Suprapubic skin (tissue), 4 donors: Measurements from ENCODE around the gene MAST3. TPM values are rescaled to one million over a fixed set of nuclear protein-coding genes. Genes with fewer than 3 reads are reported as not detected.

Experiments used
- DNase-seq, 2 donors: peaks; one replicate each; pipeline ENCODE4 v3.0.0-alpha.2; 2019; ENCODE audit warnings: low spot score in 2 of 2
- H3K27ac ChIP-seq: fragments of 200-600 bp; sonication (generic); one replicate; pipeline ENCODE4 v1.5.1; 2019
- H3K27me3 ChIP-seq: fragments of 200-600 bp; sonication (generic); one replicate; pipeline ENCODE4 v1.5.1; 2019
- H3K36me3 ChIP-seq: fragments of 200-600 bp; sonication (generic); one replicate; pipeline ENCODE4 v1.5.1; 2019
- H3K4me1 ChIP-seq: fragments of 200-600 bp; sonication (generic); one replicate; pipeline ENCODE4 v1.5.1; 2019
- H3K4me3 ChIP-seq: fragments of 200-600 bp; sonication (generic); one replicate; pipeline ENCODE4 v1.5.1; 2019; ENCODE audit warnings: mild to moderate bottlenecking
- H3K9me3 ChIP-seq: fragments of 200-600 bp; sonication (generic); one replicate; pipeline ENCODE4 v1.5.1; 2019
- CTCF ChIP-seq, 2 donors: fragments of 200-600 bp in 1 of 2; fragments of 450-650 bp in 1 of 2; sonication (generic) in 1 of 2; IDR thresholded peaks; one replicate each; pipeline ENCODE4 v1.5.1; 2016 to 2019; ENCODE audit warnings: antibody characterized with exemption in 2 of 2, mild to moderate bottlenecking in 1 of 2, moderate library complexity in 1 of 2
- EP300 ChIP-seq: sonication (generic); formaldehyde crosslinking; IDR thresholded peaks from one replicate; pipeline ENCODE4 v1.6.1; 2017; ENCODE audit warnings: antibody characterized with exemption
- POLR2A ChIP-seq, 2 donors: fragments of 450-650 bp; IDR thresholded peaks; one replicate each; pipeline ENCODE4 v1.6.1; 2017; ENCODE audit warnings: antibody characterized with exemption in 2 of 2, mild to moderate bottlenecking in 2 of 2, moderate library complexity in 2 of 2
- POLR2AphosphoS5 ChIP-seq, 3 donors: sonication (generic); formaldehyde crosslinking; IDR thresholded peaks; one replicate each; pipeline ENCODE4 v1.6.1; 2017; ENCODE audit warnings: antibody characterized with exemption in 3 of 3
- WGBS: methylation state at CpG from one replicate; pipeline ENCODE4 v1.1.5; 2018; 5-methylcytosine and 5-hydroxymethylcytosine counted together
- total RNA-seq, 4 donors: library from RNA; depleted of rRNA; stranded (reverse); fragments of >200 nt; gene quantifications; one replicate each; pipeline ENCODE4 v1.1.0, GENCODE V29; 2016

Gene MAST3
- total RNA-seq, 4 donors from 2014 or later = 13.4 to 29.7 (median 20.0) TPM

GRCh38 chr19:18165794-18166544, 68.4 kb downstream of the MAST3 start:
- 94% methylated on average over 14 of the region's 15 CpGs for WGBS
- DNase-seq = no peak

GRCh38 chr19:18167011-18167410, 69.4 kb downstream of the MAST3 start:
- no peak overlapping the region for H3K27ac ChIP-seq
- peaks cover 75% of the 10 kb centered on the region for H3K36me3 ChIP-seq
- H3K4me3 ChIP-seq = no peak overlapping the region
- H3K9me3 ChIP-seq = no peaks in the 10 kb centered on the region
- WGBS = 89% methylated on average over 11 of the region's 21 CpGs
- no peak for DNase-seq
- TF ChIP-seq POLR2AphosphoS5 (IDR thresholded peaks at IDR 0.05) (no peak), CTCF (IDR thresholded peaks at IDR 0.05) (no peak), EP300 (no peak), POLR2A (IDR thresholded peaks at IDR 0.05) (no peak)
- H3K27me3 ChIP-seq = no peaks in the 10 kb centered on the region
- peaks cover 10% of the 10 kb centered on the region for H3K4me1 ChIP-seq

More at GRCh38 chr19:18165794-18166544, 68.4 kb downstream of the MAST3 start:
- H3K9me3 ChIP-seq = no peaks in the 10 kb centered on the region
- no peak overlapping the region for H3K4me3 ChIP-seq
- TF ChIP-seq POLR2AphosphoS5 (IDR thresholded peaks at IDR 0.05) (no peak), CTCF (IDR thresholded peaks at IDR 0.05) (no peak), EP300 (no peak), POLR2A (IDR thresholded peaks at IDR 0.05) (no peak)
- H3K36me3 ChIP-seq = peaks cover 77% of the 10 kb centered on the region
- no peaks in the 10 kb centered on the region for H3K27me3 ChIP-seq
- H3K4me1 ChIP-seq = peaks cover 18% of the 10 kb centered on the region
- H3K27ac ChIP-seq = no peak overlapping the region

- no peak for TF ChIP-seq POLR2AphosphoS5 (IDR thresholded peaks at IDR 0.05)
- no peak for TF ChIP-seq EP300
- TF ChIP-seq CTCF (IDR thresholded peaks at IDR 0.05) = peak; percentile 38 to 80
- TF ChIP-seq POLR2A (IDR thresholded peaks at IDR 0.05) = no peak
- H3K4me3 ChIP-seq = no peak overlapping the region
- peaks cover 66% of the 10 kb centered on the region for H3K36me3 ChIP-seq
- no peaks in the 10 kb centered on the region for H3K9me3 ChIP-seq
- no peak for DNase-seq
- peaks cover 13% of the 10 kb centered on the region for H3K4me1 ChIP-seq
- 82% methylated on average over 11 of the region's 14 CpGs for WGBS
- H3K27me3 ChIP-seq = no peaks in the 10 kb centered on the region
- no peak overlapping the region for H3K27ac ChIP-seq
These were observed 70.5 kb downstream of the MAST3 start for GRCh38 chr19:18167975-18168645.

- H3K27ac ChIP-seq = peak overlapping the region; percentile 67
- TF ChIP-seq POLR2A (IDR thresholded peaks at IDR 0.05) (no peak), CTCF (IDR thresholded peaks at IDR 0.05) (no peak), EP300 (no peak), POLR2AphosphoS5 (IDR thresholded peaks at IDR 0.05) (no peak)
- H3K9me3 ChIP-seq = no peaks in the 10 kb centered on the region
- no peak for DNase-seq
- no peak overlapping the region for H3K4me3 ChIP-seq
- peaks cover 20% of the 10 kb centered on the region for H3K4me1 ChIP-seq
- no peaks in the 10 kb centered on the region for H3K27me3 ChIP-seq
- peaks cover 59% of the 10 kb centered on the region for H3K36me3 ChIP-seq
- 93% methylated on average over 63 of the region's 66 CpGs for WGBS
These were observed 71.2 kb downstream of the MAST3 start for GRCh38 chr19:18168673-18169381.
